Left ventricle myocardium inferior (tissue), 1 donor: ENCODE results near the gene APP. TPM values are rescaled to one million over a fixed set of nuclear protein-coding genes. Genes with fewer than 3 reads are reported as not detected.

Experiments
- DNase-seq: peaks from one replicate; pipeline ENCODE4 v3.0.0-alpha.2; 2020
- H3K27ac ChIP-seq: fragments of 200-600 bp; replicated peaks from 2 replicates; pipeline ENCODE4 v1.8.0; 2021
- H3K27me3 ChIP-seq: fragments of 200-600 bp; 2 replicates; pipeline ENCODE4 v1.8.0; 2021; ENCODE audit warnings: low read depth
- H3K36me3 ChIP-seq: fragments of 200-600 bp; 2 replicates; pipeline ENCODE4 v1.8.0; 2021
- H3K4me1 ChIP-seq: fragments of 200-600 bp; 2 replicates; pipeline ENCODE4 v1.8.0; 2021
- H3K4me3 ChIP-seq: fragments of 200-600 bp; 2 replicates; pipeline ENCODE4 v1.8.0; 2021; ENCODE audit warnings: mild to moderate bottlenecking, moderate library complexity
- H3K9me3 ChIP-seq: fragments of 200-600 bp; replicated peaks from 2 replicates; pipeline ENCODE4 v1.8.0; 2021
- CTCF ChIP-seq: fragments of 200-600 bp; IDR thresholded peaks from 2 replicates; pipeline ENCODE4 v1.8.0; 2021; ENCODE audit warnings: antibody characterized with exemption, mild to moderate bottlenecking, borderline replicate concordance
- intact Hi-C: fragments of 100-400 bp; cut with micrococcal nuclease; formaldehyde crosslinking; loops from one replicate; pipeline ENCODE4 v1.11.0; 2022
- total RNA-seq: library from RNA; stranded (reverse); fragmentation: NEBNext Ultra II Directional; extraction: Animal tissue kit (Norgen Biotek cat#: 25700); gene quantifications from one replicate; pipeline ENCODE4 v1.2.1, GENCODE V29; 2021
- donor health status: DM: no; HTN: yes; CAD: no; lungs with severe emphysema.

The APP gene
- total RNA-seq, 1 donor from 2014 or later, result 332 TPM

GRCh38 chr21:26164311-26164710, 6.3 kb downstream of the APP start:
- no peak for TF ChIP-seq CTCF
- H3K36me3 ChIP-seq, result no peaks in the 10 kb centered on the region
- H3K4me1 ChIP-seq, result peaks cover 70% of the 10 kb centered on the region
- intact Hi-C loops, result no loop called here
- no peak for DNase-seq
- no peaks in the 10 kb centered on the region for H3K9me3 ChIP-seq
- H3K27ac ChIP-seq, result no peak overlapping the region
- no peak overlapping the region for H3K4me3 ChIP-seq
- no peaks in the 10 kb centered on the region for H3K27me3 ChIP-seq

GRCh38 chr21:26162081-26162480, 8.5 kb downstream of the APP start:
- Histone ChIP-seq H3K36me3 (no peaks in the 10 kb centered on the region), H3K4me1 (peaks cover 70% of the 10 kb centered on the region), H3K4me3 (no peak overlapping the region), H3K27me3 (no peaks in the 10 kb centered on the region), H3K27ac (no peak overlapping the region), H3K9me3 (no peaks in the 10 kb centered on the region)
- DNase-seq, result no peak
- intact Hi-C loops, result no loop called here
- no peak for TF ChIP-seq CTCF

GRCh38 chr21:26159869-26160268, 10.7 kb downstream of the APP start:
- Histone ChIP-seq H3K36me3 (no peaks in the 10 kb centered on the region), H3K4me3 (no peak overlapping the region), H3K9me3 (no peaks in the 10 kb centered on the region), H3K27ac (no peak overlapping the region), H3K4me1 (peaks cover 50% of the 10 kb centered on the region), H3K27me3 (no peaks in the 10 kb centered on the region)
- TF ChIP-seq CTCF, result no peak
- intact Hi-C loops, result no loop called here
- DNase-seq, result no peak

GRCh38 chr21:26157801-26158200, 12.8 kb downstream of the APP start:
- H3K9me3 ChIP-seq, result no peaks in the 10 kb centered on the region
- no peaks in the 10 kb centered on the region for H3K27me3 ChIP-seq
- H3K27ac ChIP-seq, result no peak overlapping the region
- no peak for TF ChIP-seq CTCF
- H3K4me3 ChIP-seq, result no peak overlapping the region
- H3K4me1 ChIP-seq, result peaks cover 60% of the 10 kb centered on the region
- intact Hi-C loops, result no loop called here
- DNase-seq, result no peak
- H3K36me3 ChIP-seq, result no peaks in the 10 kb centered on the region

GRCh38 chr21:26154753-26155152, 15.8 kb downstream of the APP start:
- DNase-seq, result no peak
- no peak for TF ChIP-seq CTCF
- no peaks in the 10 kb centered on the region for H3K27me3 ChIP-seq
- no peaks in the 10 kb centered on the region for H3K9me3 ChIP-seq
- intact Hi-C loops, result no loop called here
- no peak overlapping the region for H3K4me3 ChIP-seq
- H3K4me1 ChIP-seq, result peaks cover 41% of the 10 kb centered on the region
- no peaks in the 10 kb centered on the region for H3K36me3 ChIP-seq
- H3K27ac ChIP-seq, result no peak overlapping the region

- no peak for DNase-seq
- intact Hi-C loops, result no loop called here
Observed at GRCh38 chr21:26153758-26154157, 16.8 kb downstream of the APP start.

More at GRCh38 chr21:26153758-26154157, 16.8 kb downstream of the APP start:
- H3K4me1 ChIP-seq, result peaks cover 43% of the 10 kb centered on the region
- H3K9me3 ChIP-seq, result no peaks in the 10 kb centered on the region
- H3K27ac ChIP-seq, result no peak overlapping the region
- H3K36me3 ChIP-seq, result no peaks in the 10 kb centered on the region
- TF ChIP-seq CTCF, result no peak
- H3K27me3 ChIP-seq, result no peaks in the 10 kb centered on the region
- H3K4me3 ChIP-seq, result no peak overlapping the region
